Measurements from ENCODE around the gene DUS2.

DUS2 gene

DNA sequence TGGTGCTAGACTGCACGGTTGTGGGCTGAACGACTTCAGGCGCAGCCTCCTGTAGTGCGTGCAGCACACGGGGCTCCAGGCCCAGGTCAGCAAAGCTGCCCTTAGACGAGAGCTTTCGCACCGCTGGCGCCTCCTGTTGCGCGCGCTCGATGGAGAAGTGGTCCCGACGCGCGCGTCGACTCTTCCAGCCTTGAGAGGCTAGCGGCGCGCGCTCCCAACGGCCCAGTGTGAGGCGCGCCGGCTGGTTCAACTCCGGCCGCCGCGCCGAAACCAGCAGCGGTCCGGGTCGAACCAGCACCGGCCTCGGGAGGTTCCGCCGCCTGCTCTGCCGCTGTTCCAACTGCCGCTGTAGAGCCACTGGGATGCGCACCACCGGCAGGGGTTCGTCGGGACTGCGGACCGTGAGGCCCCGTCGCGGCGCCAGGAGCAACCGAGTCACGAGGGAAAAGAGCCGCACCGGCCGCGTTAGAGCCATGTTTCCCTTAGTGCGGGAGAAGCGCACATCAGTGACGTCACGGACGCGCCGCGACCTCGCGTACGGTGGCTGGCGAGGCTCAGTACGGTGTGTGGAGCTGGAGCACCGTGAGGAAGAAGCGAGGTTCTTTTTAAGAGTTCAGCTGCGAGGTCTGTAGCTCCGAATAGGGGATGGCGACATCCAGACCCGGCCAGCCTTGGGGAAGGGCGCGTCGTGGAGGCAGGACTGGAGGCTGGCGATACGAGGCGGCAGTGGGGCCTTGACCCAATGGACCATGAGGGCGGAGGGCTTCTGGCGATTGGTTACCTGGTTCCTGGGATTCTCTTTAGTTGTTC is at the start of gene DUS2, which contains the start of gene DDX28:
Gene DUS2, plus strand, starts transcription at position 557 of the 810 bp plus-strand sequence. CDS start 14,740 bp downstream, outside the sequence.
Gene DDX28, minus strand, starts transcription at position 505 of the 810 bp plus-strand sequence. Its CDS starts 30 bp downstream, at position 475.
- no peak for TF ChIP-seq ZFX (IDR thresholded peaks at IDR 0.05; ENCODE audit: borderline replicate concordance)
- TF ChIP-seq CTCF (IDR thresholded peaks at IDR 0.05) = no peak
- H3K27ac ChIP-seq = peak within 1 kb of the TSS; percentile 82

DNA sequence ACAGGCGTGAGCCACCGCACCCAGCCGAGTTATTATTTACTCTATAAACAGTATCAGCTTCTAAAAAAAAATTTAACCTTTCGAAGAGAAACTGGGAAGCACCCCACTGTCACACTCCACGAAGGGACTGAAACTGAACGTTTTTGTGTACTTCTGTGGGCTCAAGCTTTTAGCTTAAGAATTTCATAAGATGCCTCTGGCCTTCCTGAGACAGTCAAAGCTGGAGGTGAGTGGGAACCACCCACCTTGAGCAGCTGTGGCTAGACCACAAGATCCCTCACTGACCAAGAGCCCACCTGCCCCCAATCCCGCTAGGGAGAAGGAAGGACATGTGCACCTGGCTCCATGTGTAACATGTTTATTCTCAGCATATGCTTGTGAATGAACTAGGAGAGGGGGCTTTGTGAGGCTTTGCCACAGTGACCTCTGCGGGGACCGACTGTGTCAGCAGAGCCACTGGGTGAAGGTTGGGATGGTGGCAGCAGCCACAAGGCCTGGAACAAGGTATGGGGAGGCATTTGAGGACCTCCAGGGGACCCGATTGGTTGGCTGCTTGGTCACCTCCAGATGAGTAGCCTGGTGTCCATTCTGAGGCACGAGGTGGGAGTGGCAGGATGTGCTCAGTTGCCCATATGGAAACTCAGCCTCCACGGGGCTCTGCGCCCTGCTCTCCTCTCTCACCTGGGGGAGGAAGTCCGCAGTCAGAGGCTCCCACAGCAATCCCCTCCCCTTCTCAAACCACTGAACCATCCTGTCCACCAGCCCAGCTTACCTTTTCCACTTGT is 47.6 kb upstream of the DUS2 start:
- no peak for TF ChIP-seq ZFX (IDR thresholded peaks at IDR 0.05; ENCODE audit: borderline replicate concordance)
- TF ChIP-seq CTCF (IDR thresholded peaks at IDR 0.05) = no peak
- no peak overlapping the region for H3K27ac ChIP-seq

DNA sequence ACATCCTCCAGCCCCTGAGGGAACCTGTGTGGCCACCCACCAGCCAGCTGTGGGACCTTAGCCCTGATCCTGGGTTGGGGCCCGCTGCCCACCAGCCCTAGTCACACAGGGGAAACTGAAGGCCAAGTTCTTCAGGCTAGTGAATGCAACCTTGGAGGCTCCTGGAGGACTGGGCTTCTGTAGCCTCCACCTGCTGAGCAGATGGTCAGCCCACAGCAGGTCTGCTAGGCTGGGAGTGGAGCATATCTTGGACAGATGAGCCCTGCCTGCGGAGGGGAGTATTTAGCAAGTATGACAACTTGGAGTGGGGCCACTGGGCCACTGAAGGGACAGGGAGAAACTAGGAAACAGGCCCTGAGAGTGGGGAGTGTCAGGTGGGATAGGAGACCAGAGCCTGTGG is 46.9 kb upstream of the DUS2 start:
- TF ChIP-seq CTCF (IDR thresholded peaks at IDR 0.05) (no peak), ZFX (IDR thresholded peaks at IDR 0.05; ENCODE audit: borderline replicate concordance) (no peak)
- no peak overlapping the region for H3K27ac ChIP-seq

- H3K27ac ChIP-seq = no peak overlapping the region
- no peak for TF ChIP-seq ZFX (IDR thresholded peaks at IDR 0.05; ENCODE audit: borderline replicate concordance)
Observed at GRCh38 chr16:67977005-67977404, 46.1 kb upstream of the DUS2 start.

DNA sequence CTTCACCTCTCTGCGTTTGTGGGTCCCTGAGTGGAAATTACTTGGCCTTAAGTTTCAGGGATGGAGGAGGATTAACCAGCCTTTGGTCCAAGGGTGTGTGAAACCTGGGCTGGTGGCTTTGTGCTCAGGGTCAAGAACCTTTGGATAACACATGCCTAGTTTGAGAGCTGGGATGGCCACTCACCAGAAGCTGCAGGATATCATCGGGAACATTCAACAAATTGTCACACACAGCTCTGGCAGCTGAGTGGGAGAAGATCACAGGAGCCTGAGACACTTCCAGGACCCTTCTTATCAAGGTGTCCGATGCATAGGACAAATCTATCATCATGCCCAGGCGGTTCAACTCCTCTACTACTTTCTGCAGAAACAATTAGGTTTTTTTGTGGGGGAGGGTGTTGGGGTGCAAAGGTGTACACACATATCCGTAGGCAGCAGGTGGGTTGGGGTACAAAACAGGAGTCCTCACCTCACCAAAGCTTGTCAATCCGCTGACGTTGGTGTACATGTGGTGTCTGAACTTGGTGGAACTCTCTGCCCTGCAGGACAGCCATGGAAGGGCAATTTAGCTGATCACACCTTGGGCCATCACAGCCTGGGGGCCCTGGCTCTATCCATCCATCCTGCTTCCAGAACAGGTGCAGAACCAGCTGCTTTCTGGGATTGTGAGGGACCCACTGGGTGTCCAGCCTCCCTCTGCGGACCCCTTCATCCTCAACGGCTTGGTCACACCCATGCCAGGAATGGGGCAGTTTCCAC is 45.4 kb upstream of the DUS2 start:
- TF ChIP-seq ZFX (IDR thresholded peaks at IDR 0.05; ENCODE audit: borderline replicate concordance) (no peak), CTCF (IDR thresholded peaks at IDR 0.05) (no peak)
- H3K27ac ChIP-seq = no peak overlapping the region

GRCh38 chr16:67979955-67980678 is 43.0 kb upstream of the DUS2 start, which contains the start of gene DPEP3:
Gene DPEP3, minus strand, starts transcription at chr16:67980499. Its CDS starts 119 bp downstream, at chr16:67980380.
- H3K27ac ChIP-seq = no peak within 1 kb of the TSS

More at GRCh38 chr16:67979955-67980678, 43.0 kb upstream of the DUS2 start, which contains the start of gene DPEP3:
- TF ChIP-seq ZFX (IDR thresholded peaks at IDR 0.05; ENCODE audit: borderline replicate concordance) (no peak), CTCF (IDR thresholded peaks at IDR 0.05) (peak; percentile 80)
